Sigmoid colon (tissue), 7 donors: Measurements from ENCODE around the gene MAPK12. TPM values are rescaled to one million over a fixed set of nuclear protein-coding genes. Genes with fewer than 3 reads are reported as not detected.

Source experiments
- DNase-seq: peaks from one replicate; pipeline ENCODE4 v3.0.0-alpha.2; 2019
- H3K27ac ChIP-seq, 4 donors: fragments of 200-600 bp; sonication (generic); one replicate each; pipeline ENCODE4 v1.5.1; 2016 to 2019; ENCODE audit warnings: mild to moderate bottlenecking in 1 of 4
- H3K27me3 ChIP-seq, 3 donors: fragments of 200-600 bp; sonication (generic); one replicate each; pipeline ENCODE4 v1.5.1; 2019; ENCODE audit warnings: mild to moderate bottlenecking in 1 of 3
- H3K36me3 ChIP-seq, 4 donors: fragments of 200-600 bp; sonication (generic); one replicate each; pipeline ENCODE4 v1.5.1; 2016 to 2019
- H3K4me1 ChIP-seq, 4 donors: fragments of 200-600 bp; sonication (generic); one replicate each; pipeline ENCODE4 v1.5.1; 2017 to 2019
- H3K4me3 ChIP-seq, 4 donors: fragments of 200-600 bp; sonication (generic); one replicate each; pipeline ENCODE4 v1.5.1; 2017 to 2019; ENCODE audit warnings: mild to moderate bottlenecking in 2 of 4, moderate library complexity in 1 of 4
- H3K9me3 ChIP-seq, 4 donors: fragments of 200-600 bp in 3 of 4; sonication (generic) in 3 of 4; one replicate each; pipeline versions ENCODE4 v1.5.1 to v1.6.1; 2013 to 2019
- CTCF ChIP-seq, 4 experiments: fragments of 450-650 bp in 3 of 4; fragments of 200-600 bp in 1 of 4; IDR thresholded peaks; one replicate each; pipeline ENCODE4 v1.5.1; 2016 to 2019; ENCODE audit warnings: antibody characterized with exemption in 4 of 4, mild to moderate bottlenecking in 3 of 4, moderate library complexity in 2 of 4
- EP300 ChIP-seq, 4 donors: sonication (generic); formaldehyde crosslinking; IDR thresholded peaks; one replicate each; pipeline ENCODE4 v1.6.1; 2017; ENCODE audit warnings: antibody characterized with exemption in 4 of 4
- POLR2A ChIP-seq, 2 donors: fragments of 450-650 bp; IDR thresholded peaks; one replicate each; pipeline ENCODE4 v1.6.1; 2016; ENCODE audit warnings: antibody characterized with exemption in 2 of 2, mild to moderate bottlenecking in 2 of 2, moderate library complexity in 2 of 2
- POLR2AphosphoS5 ChIP-seq, 4 donors: sonication (generic); formaldehyde crosslinking; IDR thresholded peaks; one replicate each; pipeline ENCODE4 v1.6.1; 2017; ENCODE audit warnings: antibody characterized with exemption in 4 of 4
- WGBS, 2 donors: extraction: QIAGEN DNeasy Blood & Tissue Kit; methylation state at CpG; one replicate each; pipeline ENCODE4 v1.1.7; 2013; 5-methylcytosine and 5-hydroxymethylcytosine counted together
- intact Hi-C: fragments of 100-400 bp; cut with DNase I; formaldehyde crosslinking; loops from one replicate; pipeline ENCODE4 v1.15.1; 2023
- polyA plus RNA-seq, 3 donors: library from polyadenylated mRNA; stranded (reverse); fragments of 200-250 nt; gene quantifications; one replicate each; pipeline ENCODE4 v1.2.3, GENCODE V29; 2013
- total RNA-seq, 4 donors: library from RNA; depleted of rRNA; stranded (reverse); fragments of >200 nt; gene quantifications; one replicate each; pipeline ENCODE4 v1.1.0, GENCODE V29; 2016
- donor health status: healthy with polysubstance abuse.
- donor health status: Bipolar disorder and iron deficiency.
- donor health status: healthy.

MAPK12 gene
- total and polyA plus RNA-seq, 7 donors: 0.60 to 10.0 (median 3.9) TPM

- TF ChIP-seq POLR2AphosphoS5 (IDR thresholded peaks at IDR 0.05): no peak
- TF ChIP-seq EP300 (IDR thresholded peaks at IDR 0.05): no peak
- H3K9me3 ChIP-seq: no peaks in the 10 kb centered on the region
- H3K4me1 ChIP-seq: peaks cover 0 to 49% (median 38%) of the 10 kb centered on the region in 4 donors
- no peak for DNase-seq
- intact Hi-C loops: no loop called here
- H3K36me3 ChIP-seq: no peaks in the 10 kb centered on the region
- 62 to 80% methylated on average over 9 of the region's 9 CpGs for WGBS, 2 donors
- H3K4me3 ChIP-seq: no peak overlapping the region
- H3K27me3 ChIP-seq: no peaks in the 10 kb centered on the region
- H3K27ac ChIP-seq: peak overlapping the region; percentile 85 to 96 (median 90)
Measured at GRCh38 chr22:50308986-50309600, 47.6 kb upstream of the MAPK12 start.

DNA sequence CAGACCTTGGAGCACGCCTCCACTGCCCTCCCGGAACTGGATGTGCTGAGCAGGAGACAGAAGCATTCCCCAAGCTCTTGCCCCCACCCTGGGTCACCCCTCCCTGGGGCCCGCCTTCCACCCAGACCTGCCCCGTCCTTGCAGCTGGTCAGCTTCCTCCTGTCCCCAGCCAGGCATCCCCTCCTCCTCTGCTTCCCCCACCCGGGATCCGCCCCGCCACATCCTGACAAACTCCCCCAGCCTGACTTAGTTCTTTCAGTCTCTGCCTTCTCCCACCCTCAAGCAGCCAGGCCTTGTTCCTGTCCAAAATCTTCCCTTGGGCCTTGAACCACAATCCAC is 47.1 kb upstream of the MAPK12 start:
- intact Hi-C loops: no loop called here

DNA sequence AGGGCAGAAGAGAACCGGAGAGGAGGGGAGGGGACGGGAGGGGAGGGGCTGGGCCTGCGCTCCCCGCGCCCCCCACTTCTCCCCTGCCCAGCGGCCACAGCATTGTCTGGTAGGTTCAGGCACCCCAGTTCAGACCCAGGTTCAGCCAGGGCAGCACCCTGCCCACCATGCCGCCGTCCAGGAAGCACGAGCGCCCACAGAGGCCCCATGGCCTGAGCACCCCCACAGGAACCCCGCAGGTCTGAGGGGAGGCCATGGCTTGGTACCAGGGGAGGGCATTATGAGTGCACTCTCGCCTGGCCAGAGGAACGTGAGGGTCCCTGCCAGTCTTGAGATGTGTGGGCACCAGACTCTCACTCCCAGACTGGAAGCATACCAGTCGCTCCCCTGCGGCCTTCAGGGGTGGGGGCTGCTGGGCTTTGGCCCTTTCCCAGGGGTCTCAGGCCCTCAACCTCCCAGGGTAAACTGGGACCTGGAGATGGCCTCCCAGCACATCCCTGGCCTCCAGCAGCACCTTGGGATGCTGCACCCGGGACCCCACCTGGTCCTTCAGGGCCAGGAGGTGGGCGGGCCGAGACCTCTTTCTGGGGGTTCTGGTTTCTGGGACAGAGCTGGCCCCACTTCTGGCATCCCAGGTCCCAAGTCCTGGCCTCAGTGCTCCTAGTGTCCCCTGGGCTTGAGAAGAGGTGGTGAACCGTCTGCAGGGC is 46.6 kb upstream of the MAPK12 start:
- WGBS, 2 donors: 38 to 42% methylated on average over 19 of the region's 19 CpGs
- Histone ChIP-seq H3K27ac (peak overlapping the region; percentile 85 to 96 (median 90)), H3K36me3 (no peaks in the 10 kb centered on the region), H3K9me3 (no peaks in the 10 kb centered on the region), H3K4me1 (peaks cover 3 to 60% (median 49%) of the 10 kb centered on the region in 4 donors), H3K27me3 (no peaks in the 10 kb centered on the region), H3K4me3 (peak overlapping the region in 2 of 4 donors; percentile 9 to 13)
- TF ChIP-seq EP300 (IDR thresholded peaks at IDR 0.05): no peak
- no peak for TF ChIP-seq POLR2A (IDR thresholded peaks at IDR 0.05)
- no peak for TF ChIP-seq POLR2AphosphoS5 (IDR thresholded peaks at IDR 0.05)
- TF ChIP-seq CTCF (IDR thresholded peaks at IDR 0.05): no peak
- no peak for DNase-seq
- intact Hi-C loops: loop anchor here (2.0 kb wide), 1 partner anchor 19 kb away; the partner anchor contains the start of gene DENND6B

More for the DNA sequence above, 47.1 kb upstream of the MAPK12 start:
- Histone ChIP-seq H3K27ac (peak overlapping the region; percentile 85 to 96 (median 90)), H3K36me3 (no peaks in the 10 kb centered on the region), H3K4me1 (peaks cover 3 to 55% (median 43%) of the 10 kb centered on the region in 4 donors), H3K4me3 (no peak overlapping the region), H3K27me3 (no peaks in the 10 kb centered on the region), H3K9me3 (no peaks in the 10 kb centered on the region)
- DNase-seq: peak; percentile 92
- 42 to 50% methylated on average over 7 of the region's 7 CpGs for WGBS, 2 donors
- TF ChIP-seq POLR2AphosphoS5 (IDR thresholded peaks at IDR 0.05): peak in 3 of 4 donors; percentile 22 to 62 (median 46)
- no peak for TF ChIP-seq EP300 (IDR thresholded peaks at IDR 0.05)

- Histone ChIP-seq H3K36me3 (no peaks in the 10 kb centered on the region), H3K9me3 (no peaks in the 10 kb centered on the region), H3K4me3 (peak within 1 kb of the TSS; percentile 66 to 83 (median 80)), H3K27me3 (no peaks in the 10 kb centered on the region), H3K27ac (peak within 1 kb of the TSS; percentile 89 to 96 (median 90)), H3K4me1 (peaks cover 3 to 70% (median 58%) of the 10 kb centered on the region in 4 donors)
- intact Hi-C loops: loop anchor here (2.0 kb wide), 1 partner anchor 20 kb away; the partner anchor contains the start of gene DENND6B
- WGBS, 2 donors: 0% methylated on average over 104 of the region's 105 CpGs
- DNase-seq: peak; percentile 93
- no peak for TF ChIP-seq EP300 (IDR thresholded peaks at IDR 0.05)
- TF ChIP-seq CTCF (IDR thresholded peaks at IDR 0.05): no peak
- peak; percentile 56 to 84 (median 80) for TF ChIP-seq POLR2AphosphoS5 (IDR thresholded peaks at IDR 0.05)
- no peak for TF ChIP-seq POLR2A (IDR thresholded peaks at IDR 0.05)
Measured at GRCh38 chr22:50306753-50307749, 45.6 kb upstream of the MAPK12 start, which contains the start of gene PLXNB2. Gene PLXNB2 (minus strand): TSS chr22:50307646. CDS start chr22:50290584, 17,062 bp downstream.

DNA sequence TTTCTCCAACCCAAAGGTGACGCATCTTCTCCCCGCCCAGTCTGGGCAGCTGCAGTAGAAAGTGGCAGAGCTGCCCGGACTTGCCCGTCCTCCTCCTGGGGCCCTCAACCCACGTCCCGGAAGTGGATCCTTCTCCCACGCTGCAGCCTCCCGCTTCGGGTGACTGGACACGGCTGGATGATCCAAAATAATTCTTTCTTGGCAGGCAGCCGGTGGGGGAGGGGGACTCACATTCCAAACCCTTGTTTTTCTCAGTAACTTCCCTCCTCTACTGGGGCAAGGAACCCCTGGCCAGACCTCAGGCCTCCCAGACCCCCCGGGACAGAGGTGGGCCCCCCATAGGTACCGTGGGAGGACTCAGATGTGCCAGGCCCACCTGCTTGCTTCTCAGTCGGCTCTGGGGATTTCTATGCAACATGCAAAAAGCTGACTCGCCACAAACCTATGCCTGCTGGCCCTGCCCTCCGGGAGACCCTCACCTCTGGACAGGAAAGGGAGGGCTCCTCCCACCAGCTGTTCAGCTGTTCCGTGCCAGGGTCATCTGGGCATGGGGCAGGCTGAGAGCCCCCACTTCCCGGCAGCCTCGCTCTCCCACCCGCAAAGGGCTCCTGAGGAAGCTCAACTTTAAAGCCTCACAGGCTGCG is 44.6 kb upstream of the MAPK12 start:
- intact Hi-C loops: loop anchor here (2.0 kb wide), 1 partner anchor 21 kb away; the partner anchor contains the start of gene DENND6B
- DNase-seq: peak; percentile 93
- whole genome bisulfite sequencing, 2 donors: 2 to 9% methylated on average over 21 of the region's 21 CpGs

More for the DNA sequence above, 44.6 kb upstream of the MAPK12 start:
- TF ChIP-seq POLR2A (IDR thresholded peaks at IDR 0.05) (peak in 1 of 2 donors; percentile 42), POLR2AphosphoS5 (IDR thresholded peaks at IDR 0.05) (peak in 3 of 4 donors; percentile 59 to 76 (median 66)), CTCF (IDR thresholded peaks at IDR 0.05) (no peak)
- Histone ChIP-seq H3K4me1 (peaks cover 3 to 80% (median 69%) of the 10 kb centered on the region in 4 donors), H3K9me3 (no peaks in the 10 kb centered on the region), H3K4me3 (peak overlapping the region; percentile 66 to 83 (median 80)), H3K27me3 (no peaks in the 10 kb centered on the region), H3K36me3 (no peaks in the 10 kb centered on the region), H3K27ac (peak overlapping the region; percentile 89 to 96 (median 90))
